CD4-positive, alpha-beta T cell (primary cell): ENCODE measurements around the gene DCTN4. TPM values are rescaled to one million over a fixed set of nuclear protein-coding genes. Genes with fewer than 3 reads are reported as not detected.
"Not testable (repeated sequence)": the region's sequence is repeated elsewhere in the genome, so short reads cannot be mapped to it uniquely, and the experiment has no call there.

Experiments used
- ATAC-seq: fragments of 200-7000 bp; cut with Tn5 transposase; one replicate; pipeline ENCODE4 v1.10.0; 2022; ENCODE audit warnings: mild to moderate bottlenecking; ENCODE audit not compliant: poor library complexity
- CTCF ChIA-PET: fragments of 350-600 bp; sonication (Branson Sonifier 250); formaldehyde crosslinking; loops from one replicate; lab custom pipeline; 2021; ENCODE audit warnings: antibody characterized with exemption, inconsistent platforms; lab: Charles Lee
- POLR2A ChIA-PET: fragments of 350-600 bp; sonication (Branson Sonifier 250); formaldehyde crosslinking; loops from one replicate; lab custom pipeline; 2021; ENCODE audit warnings: antibody characterized with exemption, inconsistent platforms; lab: Charles Lee
- DNase-seq, 14 experiments: peaks; one replicate each; pipeline ENCODE4 v3.0.0-alpha.2; 2013 to 2020; ENCODE audit warnings: mixed read lengths in 2 of 14
- H3K27ac ChIP-seq, 2 donors: one replicate each; pipeline versions ENCODE4 v1.5.1 to v1.7.0; 2013; ENCODE audit warnings: low read length in 2 of 2, low read depth in 1 of 2, mild to moderate bottlenecking in 1 of 2
- H3K27me3 ChIP-seq, 2 experiments: 1 replicate in 1 of 2; 2 replicates in 1 of 2; pipeline versions ENCODE4 v1.6.1 to v1.7.0; 2013; ENCODE audit warnings: low read length in 2 of 2, control low read depth in 1 of 2, mild to moderate bottlenecking in 1 of 2, moderate library complexity in 1 of 2; ENCODE audit not compliant: insufficient read depth in 2 of 2, control insufficient read depth in 1 of 2
- H3K36me3 ChIP-seq: one replicate; pipeline ENCODE4 v1.6.1; 2013; ENCODE audit warnings: low read length, control low read depth; ENCODE audit not compliant: insufficient read depth
- H3K4me1 ChIP-seq: one replicate; pipeline ENCODE4 v1.6.1; 2013; ENCODE audit warnings: low read length, control low read depth; ENCODE audit not compliant: insufficient read depth
- H3K4me3 ChIP-seq: one replicate; pipeline ENCODE4 v1.5.1; 2013; ENCODE audit warnings: mild to moderate bottlenecking, low read length, moderate library complexity
- H3K9me3 ChIP-seq, 2 experiments: 1 replicate in 1 of 2; 2 replicates in 1 of 2; pipeline versions ENCODE4 v1.6.1 to v1.7.0; 2013; ENCODE audit warnings: low read length in 2 of 2, mild to moderate bottlenecking in 2 of 2, control low read depth in 1 of 2, moderate library complexity in 1 of 2; ENCODE audit not compliant: control insufficient read depth in 1 of 2, insufficient read depth in 1 of 2
- H3K27ac Mint-ChIP-seq: one replicate; pipeline ENCODE4 v1.8.0; 2020; ENCODE audit warnings: mixed read lengths
- H3K27me3 Mint-ChIP-seq: one replicate; pipeline ENCODE4 v1.8.0; 2021; ENCODE audit warnings: mixed read lengths
- H3K36me3 Mint-ChIP-seq: one replicate; pipeline ENCODE4 v1.8.0; 2021; ENCODE audit warnings: low read depth, mixed read lengths
- H3K4me1 Mint-ChIP-seq: one replicate; pipeline ENCODE4 v1.8.0; 2021; ENCODE audit warnings: low read depth, mixed read lengths
- H3K4me3 Mint-ChIP-seq: one replicate; pipeline ENCODE4 v1.8.0; 2020; ENCODE audit warnings: mild to moderate bottlenecking, mixed read lengths
- H3K9me3 Mint-ChIP-seq: one replicate; pipeline ENCODE4 v1.8.0; 2020; ENCODE audit warnings: mixed read lengths
- intact Hi-C, 2 experiments: fragments of 100-400 bp; cut with DNase I in 1 of 2; cut with micrococcal nuclease in 1 of 2; formaldehyde crosslinking; loops; one replicate each; pipeline versions ENCODE4 v1.15.1 to v1.9.0; 2023 to 2025; cut with DNase I, micrococcal nuclease
- total RNA-seq, 174 experiments: library from RNA in 2 of 174; stranded (reverse) in 2 of 174; gene quantifications; one replicate each; pipeline ENCODE4 v1.2.3 and lab custom pipeline; 2021 to 2026
- TF ChIP-seq, protein P1 (sequence below): fragments of 200-600 bp; IDR thresholded peaks from one replicate; pipeline ENCODE4 v1.8.0; 2022; ENCODE audit warnings: antibody characterized with exemption, mild to moderate bottlenecking

The DCTN4 gene
- total RNA-seq, 2 experiments from 2014 or later: 81.2 to 84.4 TPM

DNA sequence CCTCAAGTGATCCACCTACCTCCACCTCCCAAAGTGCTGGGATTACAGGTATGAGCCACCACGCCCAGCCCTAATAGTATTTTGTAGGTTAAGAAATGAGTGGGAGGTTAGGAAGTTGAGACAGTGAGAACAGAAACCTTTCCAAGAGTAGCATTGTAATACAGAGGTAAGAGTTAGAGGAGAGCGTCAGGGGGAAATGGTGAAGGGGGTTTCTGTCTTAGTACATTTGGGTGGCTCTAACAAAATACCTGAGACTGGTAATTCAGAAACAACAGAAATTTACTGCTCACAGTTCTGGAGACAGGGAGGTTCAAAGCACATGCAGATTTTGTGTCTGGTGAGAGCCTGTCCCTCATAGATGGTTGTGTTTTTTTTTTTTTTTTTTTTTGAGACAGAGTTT is 38.6 kb upstream of the DCTN4 start:
- H3K4me1 ChIP-seq: peaks cover 7% of the 10 kb centered on the region
- H3K9me3 ChIP-seq: no peaks in the 10 kb centered on the region
- POLR2A ChIA-PET: no interaction called here
- TF ChIP-seq, protein P1, sequence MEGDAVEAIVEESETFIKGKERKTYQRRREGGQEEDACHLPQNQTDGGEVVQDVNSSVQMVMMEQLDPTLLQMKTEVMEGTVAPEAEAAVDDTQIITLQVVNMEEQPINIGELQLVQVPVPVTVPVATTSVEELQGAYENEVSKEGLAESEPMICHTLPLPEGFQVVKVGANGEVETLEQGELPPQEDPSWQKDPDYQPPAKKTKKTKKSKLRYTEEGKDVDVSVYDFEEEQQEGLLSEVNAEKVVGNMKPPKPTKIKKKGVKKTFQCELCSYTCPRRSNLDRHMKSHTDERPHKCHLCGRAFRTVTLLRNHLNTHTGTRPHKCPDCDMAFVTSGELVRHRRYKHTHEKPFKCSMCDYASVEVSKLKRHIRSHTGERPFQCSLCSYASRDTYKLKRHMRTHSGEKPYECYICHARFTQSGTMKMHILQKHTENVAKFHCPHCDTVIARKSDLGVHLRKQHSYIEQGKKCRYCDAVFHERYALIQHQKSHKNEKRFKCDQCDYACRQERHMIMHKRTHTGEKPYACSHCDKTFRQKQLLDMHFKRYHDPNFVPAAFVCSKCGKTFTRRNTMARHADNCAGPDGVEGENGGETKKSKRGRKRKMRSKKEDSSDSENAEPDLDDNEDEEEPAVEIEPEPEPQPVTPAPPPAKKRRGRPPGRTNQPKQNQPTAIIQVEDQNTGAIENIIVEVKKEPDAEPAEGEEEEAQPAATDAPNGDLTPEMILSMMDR: no peak
- Mint-ChIP-seq H3K4me3 (no peak overlapping the region), H3K4me1 (peaks cover 5% of the 10 kb centered on the region), H3K9me3 (no peaks in the 10 kb centered on the region), H3K27me3 (no peaks in the 10 kb centered on the region), H3K27ac (no peak overlapping the region), H3K36me3 (peaks cover 12% of the 10 kb centered on the region)
- H3K4me3 ChIP-seq: no peak overlapping the region
- DNase-seq (no peak), ATAC-seq (no peak)
- no peaks in the 10 kb centered on the region for H3K27me3 ChIP-seq
- CTCF ChIA-PET: no interaction called here
- intact Hi-C loops: no loop called here
- peaks cover 11% of the 10 kb centered on the region for H3K36me3 ChIP-seq
- no peak overlapping the region for H3K27ac ChIP-seq

DNA sequence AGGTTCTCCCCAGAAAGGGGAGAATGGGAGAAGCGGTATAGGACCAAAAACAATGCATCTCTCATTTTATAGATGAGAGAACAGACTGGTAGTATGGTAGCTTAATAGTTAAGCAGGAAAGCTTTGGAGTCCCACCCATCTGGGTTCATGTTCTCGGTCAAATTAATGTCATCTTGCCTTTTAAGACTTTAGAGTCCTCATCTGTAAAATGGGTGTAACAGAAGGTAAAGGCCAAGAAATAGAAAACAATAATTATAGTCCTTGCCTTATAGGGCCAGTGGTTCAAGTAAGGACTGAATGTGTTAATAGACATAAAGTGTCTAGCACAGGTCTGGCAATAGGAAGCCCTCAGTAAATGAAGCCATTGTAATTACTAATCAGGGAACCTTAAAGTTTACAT is 36.1 kb upstream of the DCTN4 start:
- Mint-ChIP-seq H3K4me3 (no peak overlapping the region), H3K4me1 (peaks cover 16% of the 10 kb centered on the region), H3K36me3 (peaks cover 12% of the 10 kb centered on the region), H3K27me3 (no peaks in the 10 kb centered on the region), H3K27ac (no peak overlapping the region), H3K9me3 (no peaks in the 10 kb centered on the region)
- DNase-seq (no peak), ATAC-seq (no peak)
- Histone ChIP-seq H3K4me3 (no peak overlapping the region), H3K27me3 (no peaks in the 10 kb centered on the region), H3K9me3 (no peaks in the 10 kb centered on the region), H3K4me1 (peaks cover 8% of the 10 kb centered on the region), H3K36me3 (peaks cover 11% of the 10 kb centered on the region), H3K27ac (no peak overlapping the region)
- intact Hi-C loops: no loop called here
- ChIA-PET POLR2A (no interaction called here), CTCF (interaction anchor here (0.5 kb wide), 1 partner anchor 55 kb away, joined by 3 read pairs; no protein-coding TSS in a partner anchor)
- TF ChIP-seq, protein P1: no peak

DNA sequence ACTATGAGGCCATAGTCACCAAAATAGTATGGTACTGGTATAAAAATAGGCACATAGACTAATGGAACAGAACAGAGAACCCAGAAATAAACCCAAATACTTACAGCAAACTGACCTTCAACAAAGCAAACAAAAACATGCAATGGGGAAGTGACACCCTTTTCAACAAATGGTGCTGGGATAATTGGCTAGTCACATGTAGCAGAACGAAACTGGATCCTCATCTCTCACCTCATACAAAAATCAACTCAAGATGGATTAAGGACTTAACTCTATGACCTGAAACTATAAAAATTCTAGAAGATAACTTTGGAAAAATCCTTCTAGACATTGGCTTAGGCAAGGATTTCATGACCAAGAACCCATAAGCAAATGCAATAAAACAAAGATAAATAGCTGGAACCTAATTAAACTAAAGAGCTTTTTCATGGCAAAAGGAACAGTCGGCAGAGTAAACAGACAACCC is 34.6 kb upstream of the DCTN4 start:
- peaks cover 11% of the 10 kb centered on the region for H3K36me3 ChIP-seq
- intact Hi-C loops, DNase-seq, H3K27me3 ChIP-seq, H3K27me3 Mint-ChIP-seq, H3K27ac ChIP-seq, ATAC-seq, H3K9me3 ChIP-seq, H3K9me3 Mint-ChIP-seq, H3K4me3 Mint-ChIP-seq, H3K27ac Mint-ChIP-seq, H3K4me3 ChIP-seq, POLR2A ChIA-PET: not testable (repeated sequence)
- CTCF ChIA-PET: interaction anchor here (4.8 kb wide), 1 partner anchor 54 kb away, joined by 24 read pairs; no protein-coding TSS in a partner anchor
- peaks cover 16% of the 10 kb centered on the region for H3K4me1 ChIP-seq
- peaks cover 12% of the 10 kb centered on the region for H3K36me3 Mint-ChIP-seq
- H3K4me1 Mint-ChIP-seq: peaks cover 30% of the 10 kb centered on the region

DNA sequence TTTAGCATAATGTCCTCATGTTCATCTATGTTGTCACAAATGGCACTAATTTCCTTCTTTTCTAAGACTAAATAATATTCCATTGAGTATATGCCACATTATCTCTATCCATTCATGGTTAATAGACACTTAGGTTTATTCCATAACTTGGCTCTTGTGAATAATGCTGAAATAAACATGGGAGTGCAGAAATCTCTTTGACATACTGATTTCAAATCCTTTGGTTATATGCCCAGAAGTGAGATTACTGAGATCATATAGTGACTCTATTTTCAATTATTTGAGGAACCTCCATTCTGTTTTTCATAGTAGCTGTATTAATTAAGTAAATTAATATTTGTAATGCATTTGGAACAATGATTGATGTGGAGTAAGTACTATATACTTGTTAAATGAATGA is 32.7 kb upstream of the DCTN4 start:
- H3K4me3 Mint-ChIP-seq: no peak overlapping the region
- no peak for DNase-seq
- TF ChIP-seq, protein P1: no peak
- CTCF ChIA-PET: interaction anchor here (4.8 kb wide), 1 partner anchor 56 kb away, joined by 24 read pairs; no protein-coding TSS in a partner anchor
- H3K27ac Mint-ChIP-seq: peak overlapping the region; percentile 64
- H3K9me3 Mint-ChIP-seq: no peaks in the 10 kb centered on the region
- Histone ChIP-seq H3K36me3 (peaks cover 11% of the 10 kb centered on the region), H3K27me3 (no peaks in the 10 kb centered on the region), H3K27ac (no peak overlapping the region), H3K9me3 (no peaks in the 10 kb centered on the region), H3K4me3 (no peak overlapping the region), H3K4me1 (peaks cover 16% of the 10 kb centered on the region)
- intact Hi-C loops: loop anchor here in 1 of 2 experiments (2.0 kb wide), 1 partner anchor 33 kb away; the partner anchor contains the start of gene DCTN4
- POLR2A ChIA-PET: interaction anchor here (1.5 kb wide), 1 partner anchor 13 kb away, joined by 5 read pairs; the partner anchor contains the start of gene SMIM3
- peaks cover 46% of the 10 kb centered on the region for H3K4me1 Mint-ChIP-seq
- no peaks in the 10 kb centered on the region for H3K27me3 Mint-ChIP-seq
- H3K36me3 Mint-ChIP-seq: peaks cover 4% of the 10 kb centered on the region
- no peak for ATAC-seq
